CD4-positive, alpha-beta T cell treated with Interleukin-4 for 4 hours (primary cell): ENCODE measurements around the gene SLC35E4.
"Not testable (repeated sequence)": the region's sequence is repeated elsewhere in the genome, so short reads cannot be mapped to it uniquely, and the experiment has no call there.

Experiments used
- DNase-seq: peaks from one replicate; pipeline ENCODE4 v3.0.0-alpha.2; 2020

The SLC35E4 gene

GRCh38 chr22:30635273-30636225 lies at the start of gene SLC35E4:
Gene SLC35E4, plus strand, starts transcription at chr22:30635781. Its CDS starts 670 bp downstream, at chr22:30636451.
- peak; percentile 92 for DNase-seq

- no peak for DNase-seq
Measured at GRCh38 chr22:30586414-30586813, 49.2 kb upstream of the SLC35E4 start.

- no peak for DNase-seq
Measured at GRCh38 chr22:30591191-30591587, 44.4 kb upstream of the SLC35E4 start.

GRCh38 chr22:30591588-30592359 lies 43.8 kb upstream of the SLC35E4 start, which contains the start of gene PES1:
Gene PES1, minus strand, starts transcription at chr22:30591910. Its CDS starts 77 bp downstream, at chr22:30591833.
- peak; percentile 98 for DNase-seq

GRCh38 chr22:30592360-30592713 lies 43.2 kb upstream of the SLC35E4 start:
- DNase-seq: not testable (repeated sequence)

- no peak for DNase-seq
Measured at GRCh38 chr22:30596199-30596598, 39.4 kb upstream of the SLC35E4 start.

- no peak for DNase-seq
Measured at GRCh38 chr22:30596886-30597285, 38.7 kb upstream of the SLC35E4 start.

- DNase-seq: no peak
Measured at GRCh38 chr22:30598986-30599385, 36.6 kb upstream of the SLC35E4 start.

- no peak for DNase-seq
Measured at GRCh38 chr22:30600921-30601320, 34.7 kb upstream of the SLC35E4 start.

GRCh38 chr22:30601464-30601863 lies 34.1 kb upstream of the SLC35E4 start:
- DNase-seq: no peak

GRCh38 chr22:30602049-30602448 lies 33.5 kb upstream of the SLC35E4 start:
- DNase-seq: peak; percentile 27

- no peak for DNase-seq
Measured at GRCh38 chr22:30603801-30604200, 31.8 kb upstream of the SLC35E4 start.

- DNase-seq: no peak
Measured at GRCh38 chr22:30604723-30605122, 30.9 kb upstream of the SLC35E4 start.

- peak; percentile 38 for DNase-seq
Measured at GRCh38 chr22:30605449-30606110, 30.0 kb upstream of the SLC35E4 start.

- peak; percentile 19 for DNase-seq
Measured at GRCh38 chr22:30606455-30607299, 28.9 kb upstream of the SLC35E4 start, which contains the start of gene TCN2. Gene TCN2, plus strand, starts transcription at chr22:30607174. Its CDS starts 158 bp downstream, at chr22:30607332.

GRCh38 chr22:30607300-30607930 lies 28.2 kb upstream of the SLC35E4 start:
- no peak for DNase-seq

- DNase-seq: no peak
Measured at GRCh38 chr22:30607939-30608338, 27.6 kb upstream of the SLC35E4 start.

GRCh38 chr22:30609260-30610185 lies 26.1 kb upstream of the SLC35E4 start:
- DNase-seq: peak; percentile 16

- DNase-seq: no peak
Measured at GRCh38 chr22:30610299-30610698, 25.3 kb upstream of the SLC35E4 start.

- DNase-seq: no peak
Measured at GRCh38 chr22:30611197-30611596, 24.4 kb upstream of the SLC35E4 start.
